Stimulated activated CD8-positive, alpha-beta memory T cell treated with anti-CD3 and anti-CD28 coated beads, Interleukin-15, amount 100 ng/mL, for 4 hours (primary cell): ENCODE results near the gene BRAT1.
"Not testable (repeated sequence)": the region's sequence is repeated elsewhere in the genome, so short reads cannot be mapped to it uniquely, and the experiment has no call there.

Source experiments
- DNase-seq, 2 donors: peaks; one replicate each; pipeline ENCODE4 v3.0.0-alpha.2; 2020; ENCODE audit warnings: low read depth in 2 of 2

Gene BRAT1

DNA sequence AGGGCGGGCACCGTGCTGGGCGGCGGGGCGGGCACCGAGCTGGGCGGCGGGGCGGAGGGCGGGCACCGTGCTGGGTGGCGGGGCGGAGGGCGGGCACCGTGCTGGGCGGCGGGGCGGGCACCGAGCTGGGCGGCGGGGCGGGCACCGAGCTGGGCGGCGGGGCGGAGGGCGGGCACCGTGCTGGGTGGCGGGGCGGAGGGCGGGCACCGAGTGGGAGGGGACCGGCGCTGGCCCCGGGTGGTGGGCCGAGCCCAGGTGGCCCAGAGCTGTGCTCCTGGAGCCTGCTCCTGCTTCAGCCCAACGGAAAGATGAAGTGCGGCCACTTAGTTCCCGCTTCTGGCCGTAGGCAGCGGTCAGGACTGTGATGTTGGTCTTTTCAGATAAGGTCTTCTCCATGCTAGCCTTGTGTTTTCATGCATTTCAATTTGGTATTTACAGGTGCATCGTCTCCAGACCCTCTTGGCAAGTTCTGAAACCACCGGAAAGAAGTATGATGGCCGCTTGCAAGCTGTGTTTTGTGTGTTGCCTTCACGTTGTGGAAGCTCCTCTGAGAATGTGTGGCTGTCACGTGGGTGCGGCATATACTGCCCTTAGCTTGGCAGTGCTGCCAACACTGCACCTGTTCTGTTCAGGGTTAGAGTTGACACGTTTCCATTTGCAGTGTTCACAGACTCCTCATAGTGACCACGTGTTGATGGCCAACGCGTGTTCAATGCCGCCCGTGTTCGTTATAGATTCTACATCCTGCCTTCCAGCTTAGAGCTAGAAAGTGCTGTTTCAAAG, 28.7 kb upstream of the BRAT1 start:
- DNase-seq, result no peak

DNA sequence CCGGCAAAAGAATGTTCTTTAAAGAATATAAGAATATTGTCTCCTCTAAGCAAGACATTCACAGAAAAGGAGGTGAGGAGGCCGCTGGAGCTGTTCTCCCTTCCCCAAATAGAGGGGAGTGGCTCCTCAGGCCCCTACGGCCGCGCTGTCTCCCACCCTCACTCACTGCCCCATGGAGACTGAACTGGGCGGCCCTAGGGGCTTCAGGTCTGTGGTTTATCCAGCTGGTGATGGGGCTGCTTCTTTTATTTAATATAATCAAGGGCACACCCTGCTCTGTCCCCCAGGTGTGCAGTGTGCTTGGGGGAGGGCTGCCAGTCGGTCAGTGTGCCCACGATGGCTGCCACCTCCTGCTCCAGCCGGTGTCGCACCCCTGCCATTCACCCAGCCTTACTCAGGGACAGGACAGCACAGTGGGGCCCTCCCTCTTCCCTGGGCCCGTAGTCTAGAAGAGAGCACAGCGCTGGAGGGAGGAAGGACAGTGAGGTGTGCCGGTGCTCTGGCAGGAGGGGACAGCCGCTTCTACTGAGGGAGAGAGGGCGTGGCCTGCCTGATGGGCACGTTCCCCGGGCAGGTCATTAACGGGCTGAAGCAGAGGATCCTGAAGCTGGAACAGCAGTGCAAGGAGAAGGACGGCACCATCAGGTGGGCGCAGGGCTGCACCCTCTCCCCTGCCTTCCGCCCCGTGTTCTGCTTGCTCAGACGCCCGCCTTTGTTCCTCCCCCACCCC, 26.8 kb upstream of the BRAT1 start:
- DNase-seq, result no peak

DNA sequence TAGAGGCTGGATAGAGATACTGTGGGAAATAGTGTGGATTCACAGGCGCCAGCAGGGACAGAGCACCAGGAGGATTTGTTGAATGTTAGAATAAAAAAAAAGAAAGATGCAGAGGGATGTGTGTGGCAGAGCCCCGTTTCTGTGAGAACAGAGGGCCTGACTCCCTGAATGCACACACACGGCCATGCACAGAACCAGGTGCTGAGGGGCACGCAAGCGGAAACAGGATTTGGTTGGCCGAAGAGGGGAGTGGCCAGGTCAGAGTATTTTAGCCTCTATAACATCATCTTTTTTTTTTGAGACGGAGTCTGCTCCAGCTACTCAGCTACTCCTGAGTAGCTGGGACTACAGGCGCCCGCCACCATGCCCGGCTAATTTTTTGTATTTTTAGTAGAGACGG, 25.3 kb upstream of the BRAT1 start:
- DNase-seq, result no peak

DNA sequence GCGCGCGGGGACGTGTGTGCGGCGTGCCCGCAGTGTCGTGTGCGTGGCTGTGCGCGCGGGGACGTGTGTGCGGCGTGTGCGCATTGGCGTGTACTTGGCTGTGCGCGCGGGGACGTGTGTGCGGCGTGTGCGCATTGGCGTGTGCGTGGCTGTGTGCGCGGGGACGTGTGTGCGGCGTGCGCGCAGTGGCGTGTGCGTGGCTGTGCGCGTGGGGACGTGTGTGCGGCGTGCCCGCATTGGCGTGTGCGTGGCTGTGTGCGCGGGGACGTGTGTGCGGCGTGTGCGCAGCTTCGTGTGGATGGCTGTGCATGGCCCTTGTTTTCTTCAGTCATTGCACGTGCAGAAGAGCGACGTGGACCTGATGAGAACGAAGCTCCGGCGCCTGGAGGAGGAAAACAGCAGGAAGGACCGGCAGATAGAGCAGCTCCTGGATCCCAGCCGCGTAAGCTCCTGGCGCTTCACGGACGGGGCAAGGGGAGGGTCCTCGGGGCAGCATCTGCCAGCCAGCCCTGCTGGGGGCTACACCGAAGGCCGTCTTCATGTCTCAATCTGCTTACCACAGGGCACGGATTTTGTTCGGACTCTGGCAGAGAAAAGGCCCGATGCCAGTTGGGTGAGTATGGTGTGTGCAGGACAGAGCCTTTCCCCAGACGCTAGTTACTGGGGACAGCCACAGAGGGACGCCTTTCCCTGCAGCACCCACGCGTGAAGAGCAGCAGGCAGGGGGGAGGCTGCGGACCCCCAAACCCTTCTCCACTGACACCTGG, 22.8 kb upstream of the BRAT1 start:
- no peak for DNase-seq

DNA sequence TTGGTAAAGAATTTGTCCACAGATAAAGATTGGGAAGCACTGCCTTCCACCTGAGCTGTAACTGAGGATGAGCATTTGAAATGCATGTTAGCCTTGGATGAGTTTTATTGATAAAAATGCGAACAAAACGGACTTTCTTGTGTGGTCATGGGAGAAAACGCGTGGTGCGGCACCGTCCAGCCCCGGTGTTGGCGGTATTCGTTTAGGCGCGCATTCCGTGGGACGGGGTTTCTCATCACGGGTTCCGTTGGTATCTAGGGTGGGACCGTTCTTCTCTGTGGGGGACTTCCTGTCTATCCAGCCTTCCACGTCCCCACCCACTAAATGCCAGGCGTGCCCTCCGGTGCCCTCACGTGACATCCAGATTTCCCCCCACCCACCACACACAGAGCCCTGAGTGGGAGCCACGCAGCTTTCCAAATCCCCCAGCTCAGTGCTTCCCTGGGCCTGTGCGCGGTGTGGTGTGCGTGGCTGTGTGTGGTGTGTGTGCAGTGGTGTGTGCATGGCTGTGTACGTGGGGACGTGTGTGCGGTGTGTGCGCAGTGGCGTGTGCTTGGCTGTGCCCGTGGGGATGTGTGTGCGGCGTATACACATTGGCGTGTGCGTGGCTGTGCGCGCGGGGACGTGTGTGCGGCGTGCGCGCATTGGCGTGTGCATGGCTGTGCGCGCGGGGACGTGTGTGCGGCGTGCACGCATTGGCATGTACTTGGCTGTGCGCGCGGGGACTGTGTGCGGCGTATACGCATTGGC, 21.6 kb upstream of the BRAT1 start:
- DNase-seq, result no peak

DNA sequence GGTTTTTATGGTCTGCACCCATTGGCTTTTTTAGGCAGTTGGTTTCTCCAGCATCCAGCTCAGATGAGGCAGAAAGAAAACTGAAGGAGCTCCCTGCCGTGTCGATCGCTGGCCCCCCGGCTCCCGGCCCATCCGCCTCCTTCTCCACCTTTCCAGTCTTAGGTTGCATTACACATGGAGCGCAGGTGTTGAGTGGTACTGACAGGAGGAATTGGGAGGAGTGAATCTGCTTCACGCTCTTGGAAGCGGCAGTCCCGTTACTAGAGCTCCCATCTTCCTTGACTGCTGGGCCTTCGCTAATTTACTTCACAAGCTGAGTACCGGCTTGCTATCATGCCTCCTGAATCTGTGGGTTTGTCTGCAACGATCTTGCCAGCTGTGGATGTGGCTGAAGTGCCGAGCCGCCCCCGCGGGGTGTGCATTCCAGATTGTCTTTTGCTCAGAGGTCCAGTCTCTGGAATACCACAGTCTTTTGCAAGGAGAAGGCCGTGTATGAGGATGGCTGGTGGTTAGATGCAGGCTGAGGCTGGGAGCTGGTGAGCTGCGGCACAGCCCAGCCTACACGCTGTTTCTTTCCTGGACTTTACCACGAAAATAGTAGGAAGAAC, 20.5 kb upstream of the BRAT1 start:
- DNase-seq, result no peak

DNA sequence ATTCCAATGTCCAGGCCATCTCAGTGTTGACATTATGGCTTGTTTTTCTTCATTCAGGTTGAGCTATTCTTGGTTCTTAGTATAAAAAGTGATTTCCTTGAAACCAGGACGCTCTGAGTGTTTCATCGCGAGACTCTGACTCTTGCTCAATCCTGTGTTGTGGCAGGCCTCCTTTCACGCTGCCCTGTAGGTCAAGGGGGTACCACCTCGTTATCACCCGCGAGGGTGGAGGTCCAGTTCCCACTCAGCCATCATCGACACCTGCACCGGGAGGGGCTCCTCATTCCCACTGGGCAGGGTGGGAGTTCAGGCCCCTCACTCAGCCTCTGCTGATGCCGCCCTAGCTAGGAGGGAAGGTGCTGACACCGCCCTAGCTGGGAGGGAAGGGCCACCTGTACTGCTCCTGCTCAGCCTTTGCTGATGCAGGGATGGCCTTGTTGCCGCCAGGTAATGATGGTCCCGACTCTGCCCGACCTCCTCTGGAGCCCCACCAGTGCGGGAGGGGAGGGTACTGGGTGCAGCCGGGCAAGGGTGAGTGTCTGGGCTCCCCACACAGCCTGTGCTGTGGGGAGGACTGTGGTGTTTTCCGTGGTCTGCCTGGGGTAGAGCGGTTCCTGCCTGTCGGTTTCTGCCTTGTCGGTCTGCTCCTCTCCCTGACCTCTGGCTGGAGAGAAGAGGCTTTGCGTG, 19.9 kb upstream of the BRAT1 start:
- no peak for DNase-seq

DNA sequence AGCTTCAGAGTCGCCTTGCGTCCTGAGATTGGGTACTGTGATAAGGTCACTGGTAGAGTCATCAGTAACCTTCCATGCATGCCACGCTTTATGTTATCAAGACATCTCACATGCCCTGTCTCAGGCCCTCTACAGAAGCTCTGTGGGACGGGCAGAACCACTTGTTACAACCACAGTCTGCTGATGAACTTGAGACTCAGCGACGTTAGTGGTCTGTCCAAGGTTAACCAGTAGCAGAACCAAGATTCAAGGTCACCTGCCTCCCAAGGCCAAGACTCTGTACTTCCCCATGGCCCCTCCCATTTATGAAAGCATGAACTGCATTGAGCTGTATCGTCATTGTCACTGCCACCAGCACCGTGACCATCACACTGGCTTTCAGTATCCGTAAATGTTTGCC, 18.4 kb upstream of the BRAT1 start:
- DNase-seq, result no peak

DNA sequence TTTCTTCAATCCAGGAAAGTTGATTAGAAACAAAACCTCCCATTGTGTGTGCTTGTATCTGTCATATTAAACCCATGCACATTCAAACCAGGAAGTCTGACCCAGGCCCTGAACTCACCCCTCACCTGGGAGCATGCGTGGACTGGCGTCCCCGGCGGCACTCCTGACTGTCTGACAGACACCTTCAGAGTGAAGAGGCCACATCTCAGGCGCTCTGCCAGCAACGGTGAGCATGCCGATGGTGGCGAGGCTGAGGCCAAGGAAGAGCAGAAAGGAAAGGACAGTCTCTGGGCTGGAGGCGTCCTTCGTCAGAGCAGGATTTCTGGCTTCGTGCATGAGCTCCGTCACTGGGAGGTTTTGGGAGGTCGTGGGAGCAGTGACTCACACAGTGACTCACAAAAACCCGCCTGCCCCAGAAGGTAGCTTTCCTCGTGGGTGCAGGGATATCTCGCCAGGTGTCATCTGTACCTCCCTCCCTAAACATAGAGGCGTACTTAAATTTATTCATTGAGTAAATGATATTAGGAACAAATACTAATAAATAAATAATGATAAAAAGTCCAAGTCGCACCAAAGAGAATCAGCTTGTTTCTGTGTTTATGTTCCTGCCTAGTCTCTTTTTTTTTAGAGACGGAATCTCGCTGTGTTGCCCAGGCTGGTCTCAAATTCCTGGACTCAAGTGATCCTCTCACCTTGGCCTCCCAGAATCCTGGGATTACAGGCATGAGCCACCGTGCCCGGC, 16.9 kb upstream of the BRAT1 start:
- no peak for DNase-seq

DNA sequence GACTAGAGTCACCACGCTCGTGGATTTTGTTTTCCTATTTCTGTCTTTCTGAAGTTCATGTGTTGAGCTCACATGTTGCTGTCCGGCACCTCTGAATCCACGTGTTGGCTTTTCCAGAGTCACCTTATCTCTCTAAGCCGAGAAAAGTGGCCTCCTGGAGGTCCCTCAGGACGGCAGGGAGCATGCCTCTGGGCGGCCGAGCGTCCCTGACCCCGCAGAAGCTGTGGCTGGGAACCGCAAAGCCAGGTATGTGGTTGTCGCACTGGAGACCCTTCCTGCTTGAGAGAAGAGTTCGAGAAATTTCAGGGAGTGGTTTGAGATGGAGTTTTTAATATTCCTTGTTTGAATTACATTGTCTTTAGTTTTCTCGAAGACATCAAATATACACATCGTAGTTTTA, 16.1 kb upstream of the BRAT1 start:
- no peak for DNase-seq

DNA sequence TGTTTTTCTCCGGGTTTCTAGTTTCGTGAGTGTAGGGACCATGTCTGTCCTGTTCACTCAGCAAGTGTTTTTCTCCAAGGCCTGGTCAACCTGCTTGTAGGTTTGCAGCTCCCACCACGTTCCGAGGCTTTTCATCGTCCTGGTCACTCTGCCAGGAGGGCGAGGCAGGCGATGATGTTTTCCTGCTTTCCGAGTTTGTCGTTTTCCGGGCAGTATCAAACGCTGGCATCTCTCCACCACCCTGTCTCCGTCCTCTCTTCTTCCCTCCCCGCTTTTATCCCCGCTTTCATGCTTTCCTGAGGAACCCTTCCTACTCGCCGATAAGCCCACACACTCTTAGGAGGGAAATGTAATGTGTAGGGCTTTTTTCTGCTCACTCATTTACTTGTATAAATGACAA, 14.7 kb upstream of the BRAT1 start:
- DNase-seq, result no peak

DNA sequence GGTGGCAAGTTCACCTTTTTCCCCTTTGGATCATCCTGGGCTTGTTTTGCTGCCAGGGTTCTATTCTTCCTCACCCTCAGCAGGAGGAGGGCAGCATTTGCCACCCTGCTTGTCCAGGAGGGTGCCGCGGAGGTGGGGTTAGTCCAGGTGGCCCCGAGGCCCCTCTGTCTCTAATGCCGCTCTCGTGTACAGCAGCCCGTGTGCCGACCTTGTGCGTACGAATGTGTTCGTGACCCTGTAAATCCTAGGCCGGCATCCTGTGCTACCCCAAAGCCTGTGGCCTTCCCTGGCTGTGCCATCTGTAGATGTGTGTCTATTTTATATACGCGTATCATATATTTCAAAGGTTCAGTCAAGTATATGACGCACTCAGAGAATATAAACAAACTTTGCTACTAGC, 14.1 kb upstream of the BRAT1 start:
- no peak for DNase-seq

DNA sequence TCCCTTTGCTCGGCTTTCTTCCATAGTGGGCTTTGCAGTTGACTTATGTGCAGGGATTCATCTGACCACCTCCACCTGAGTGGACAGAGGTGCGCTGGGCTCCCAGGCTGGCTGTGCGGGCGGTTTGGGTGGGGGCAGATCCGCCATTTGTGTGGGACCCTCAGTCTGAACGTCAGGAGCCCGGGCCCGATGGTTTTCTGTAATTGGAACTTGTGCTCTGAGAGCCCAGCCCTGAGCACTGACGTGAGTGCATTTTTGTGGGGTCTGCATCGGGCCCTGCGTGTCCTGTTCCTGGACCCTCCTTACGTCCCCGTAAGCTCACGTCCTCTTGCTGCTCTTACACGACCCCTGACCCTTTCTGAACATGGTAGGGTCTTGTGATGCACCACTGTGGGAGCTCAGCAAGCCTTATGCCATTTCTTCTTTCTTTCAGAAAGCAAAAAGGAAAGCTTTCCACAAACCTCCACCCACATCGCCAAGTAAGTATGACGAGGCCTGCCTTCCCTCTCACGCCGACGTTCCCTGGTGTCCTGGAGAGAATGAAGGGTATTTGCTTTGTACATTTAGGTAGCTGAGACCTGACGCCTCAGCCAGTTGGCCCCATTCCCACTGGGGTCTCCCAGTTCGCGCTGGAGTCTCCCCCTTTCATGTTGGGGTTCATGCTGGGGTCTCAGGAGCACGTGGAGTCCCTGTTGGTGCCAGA, 13.3 kb upstream of the BRAT1 start:
- no peak for DNase-seq

DNA sequence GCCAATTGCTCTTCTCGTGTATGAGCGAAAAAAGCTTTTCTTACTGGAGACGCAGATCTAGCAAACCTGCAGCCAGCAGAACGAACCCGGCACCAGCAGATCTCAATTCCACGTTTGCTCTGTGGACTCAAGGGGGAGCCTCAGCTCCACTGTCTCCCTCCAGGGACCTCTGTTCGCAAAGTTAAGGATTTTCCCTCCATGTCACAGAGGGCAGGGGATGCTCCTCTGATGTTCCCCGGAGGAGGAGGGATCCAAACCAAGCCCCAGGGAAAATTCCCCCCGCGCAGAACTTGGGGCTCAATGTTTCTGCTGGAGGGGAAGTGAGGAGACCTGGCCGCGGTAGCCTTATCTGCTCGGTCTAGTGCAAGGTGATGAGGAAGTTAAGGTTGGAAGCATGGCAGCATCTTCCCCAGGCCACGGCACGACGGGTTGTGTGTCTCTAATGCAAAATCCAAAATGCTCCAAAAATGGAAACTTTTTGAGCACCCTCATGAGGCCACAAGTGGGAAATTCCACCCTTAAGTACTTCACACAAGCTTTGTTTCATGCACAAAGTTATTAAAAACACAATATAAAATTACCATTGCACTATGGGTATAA, 12.5 kb upstream of the BRAT1 start:
- no peak for DNase-seq

DNA sequence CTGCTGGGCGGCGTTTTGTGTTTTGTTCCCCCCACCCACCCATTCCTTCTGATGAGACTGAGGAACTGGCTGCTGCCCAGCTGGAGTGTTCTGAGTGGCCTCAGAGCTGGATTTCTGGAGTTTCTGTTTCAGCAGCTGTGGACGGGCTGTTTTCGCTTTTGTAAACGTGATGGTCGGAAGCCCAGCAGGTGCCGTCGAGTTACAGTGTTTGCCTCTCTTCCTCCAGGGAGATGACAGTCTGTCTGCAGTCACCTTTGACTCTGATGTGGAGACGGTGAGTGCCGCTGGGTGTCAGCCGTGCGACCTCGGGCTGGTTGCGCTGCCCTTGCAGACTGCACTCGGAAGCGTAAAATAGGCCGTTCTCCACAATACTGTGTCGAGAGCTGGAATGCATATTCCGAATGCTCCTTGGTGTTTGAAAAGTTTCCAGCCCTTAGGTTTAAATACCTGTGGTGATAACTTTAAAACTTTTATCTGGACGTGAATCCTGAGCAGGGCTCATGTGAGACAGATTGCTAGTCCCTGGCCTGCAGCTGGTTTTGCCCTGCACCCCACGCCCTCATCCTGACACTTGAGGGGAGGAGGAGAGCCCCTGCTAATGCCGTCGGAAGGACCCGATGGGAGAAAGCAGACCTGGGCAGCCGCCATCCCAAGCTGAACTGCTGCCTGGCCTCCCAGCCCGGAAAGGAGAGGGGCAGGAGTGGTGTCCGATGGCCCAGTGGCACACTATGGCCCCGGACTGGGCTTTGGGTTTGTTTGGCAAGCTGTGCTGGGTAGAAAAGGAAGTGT, 11.8 kb upstream of the BRAT1 start:
- DNase-seq, result no peak

DNA sequence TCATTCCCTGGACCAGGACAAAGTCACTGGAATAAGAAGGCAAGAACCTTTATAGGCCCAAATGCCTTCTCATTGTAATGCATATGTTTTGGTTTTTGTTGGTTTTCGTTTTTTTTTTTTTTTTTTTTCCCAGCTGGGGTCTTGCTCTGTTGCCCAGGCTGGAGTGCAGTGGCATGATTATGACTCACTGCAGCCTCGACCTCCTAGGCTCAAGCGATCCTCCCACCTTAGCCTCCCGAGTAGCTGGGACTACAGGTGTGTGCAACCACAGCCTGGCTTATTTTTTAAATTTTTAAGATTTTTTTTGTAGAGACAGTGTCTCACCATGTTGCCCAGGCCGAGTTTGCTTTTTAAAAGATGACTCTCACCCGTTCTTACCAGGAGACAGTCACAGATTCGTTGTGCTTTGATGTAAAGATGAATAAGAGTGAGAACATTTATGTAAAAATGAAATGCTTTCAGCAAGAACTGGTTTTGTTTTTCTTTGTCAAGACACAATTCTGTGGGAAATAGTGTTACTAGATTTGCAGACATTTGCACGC, 11.1 kb upstream of the BRAT1 start:
- no peak for DNase-seq

DNA sequence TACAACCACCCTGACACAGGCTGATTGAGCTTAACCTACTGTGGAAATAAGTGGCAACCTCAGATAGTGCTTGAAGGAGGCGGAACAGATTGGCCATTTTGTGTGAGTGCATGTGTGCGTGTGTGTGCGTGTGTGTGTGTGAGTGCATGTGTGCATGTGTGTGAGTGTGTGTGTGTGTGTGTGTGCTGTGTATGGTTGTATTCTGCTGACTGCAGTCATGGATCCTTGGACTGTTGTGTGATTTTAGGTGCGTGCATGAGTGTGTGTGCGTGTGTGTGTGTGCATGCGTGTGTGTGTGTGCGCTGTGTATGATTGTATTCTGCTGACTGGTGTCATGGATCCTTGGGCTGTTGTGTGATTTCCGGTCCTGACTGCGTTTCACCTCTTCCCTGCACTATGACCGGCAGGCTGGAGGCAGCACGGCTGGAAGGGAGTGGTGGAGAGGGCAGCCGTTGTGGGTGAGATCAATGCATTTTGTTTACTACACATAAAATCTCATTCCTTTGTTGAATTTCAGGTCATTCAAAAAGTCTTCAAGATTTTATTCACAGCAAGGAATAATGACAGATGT, 9.7 kb upstream of the BRAT1 start:
- no peak for DNase-seq

DNA sequence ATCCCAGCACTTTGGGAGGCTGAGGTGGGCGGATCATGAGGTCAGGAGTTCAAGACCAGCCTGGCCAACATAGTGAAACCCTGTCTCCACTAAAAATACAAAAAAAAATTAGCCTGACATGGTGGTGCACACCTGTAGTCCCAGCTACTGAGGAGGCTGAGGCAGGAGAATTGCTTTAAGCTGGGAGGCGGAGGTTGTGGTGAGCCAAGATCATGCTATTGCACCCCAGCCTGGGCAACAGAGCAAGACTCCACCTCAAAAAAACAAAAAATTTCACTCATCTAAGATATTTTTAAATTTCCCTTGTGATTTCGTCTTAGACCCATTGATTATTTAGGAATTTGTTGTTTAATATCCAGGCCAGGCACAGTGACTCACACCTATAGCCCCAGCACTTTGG, 8.6 kb upstream of the BRAT1 start:
- DNase-seq, result not testable (repeated sequence)
